HS-27A (cell line): Measurements from ENCODE around the gene SACM1L.

Experiments
- DNase-seq: peaks from one replicate; pipeline ENCODE4 v3.0.0-alpha.2; 2012; ENCODE audit warnings: low read depth, missing footprints

SACM1L gene

GRCh38 chr3:45771831-45772230 lies 82.6 kb downstream of the SACM1L start:
- DNase-seq, result no peak

- DNase-seq, result no peak
Measured at GRCh38 chr3:45772341-45773035, 83.3 kb downstream of the SACM1L start.

GRCh38 chr3:45773072-45773471 lies 83.9 kb downstream of the SACM1L start:
- DNase-seq, result no peak

GRCh38 chr3:45773714-45774449 lies 84.7 kb downstream of the SACM1L start:
- no peak for DNase-seq

- DNase-seq, result no peak
Measured at GRCh38 chr3:45774581-45775521, 85.7 kb downstream of the SACM1L start.

GRCh38 chr3:45775571-45776300 lies 86.5 kb downstream of the SACM1L start:
- no peak for DNase-seq

GRCh38 chr3:45776301-45776595 lies 87.1 kb downstream of the SACM1L start:
- no peak for DNase-seq

- no peak for DNase-seq
Measured at GRCh38 chr3:45776611-45777010, 87.4 kb downstream of the SACM1L start.

- DNase-seq, result no peak
Measured at GRCh38 chr3:45777111-45777745, 88.0 kb downstream of the SACM1L start.

GRCh38 chr3:45777746-45778386 lies 88.7 kb downstream of the SACM1L start:
- no peak for DNase-seq

- DNase-seq, result no peak
Measured at GRCh38 chr3:45778761-45779201, 89.6 kb downstream of the SACM1L start.

- DNase-seq, result no peak
Measured at GRCh38 chr3:45779746-45780735, 90.8 kb downstream of the SACM1L start.

- DNase-seq, result no peak
Measured at GRCh38 chr3:45781271-45781670, 92.1 kb downstream of the SACM1L start.

GRCh38 chr3:45781841-45782240 lies 92.6 kb downstream of the SACM1L start:
- DNase-seq, result no peak

GRCh38 chr3:45782381-45782780 lies 93.2 kb downstream of the SACM1L start:
- DNase-seq, result no peak

- no peak for DNase-seq
Measured at GRCh38 chr3:45783667-45784066, 94.5 kb downstream of the SACM1L start.

- DNase-seq, result no peak
Measured at GRCh38 chr3:45785605-45786150, 96.5 kb downstream of the SACM1L start.

GRCh38 chr3:45786801-45787495 lies 97.8 kb downstream of the SACM1L start:
- DNase-seq, result no peak

GRCh38 chr3:45787551-45787950 lies 98.4 kb downstream of the SACM1L start:
- no peak for DNase-seq
